Hepatocyte (in vitro differentiated cells): ENCODE data around the gene MEIS2.

Experiments used
- CTCF ChIP-seq: fragments of 200-600 bp; sonication (generic); IDR thresholded peaks from 2 replicates; pipeline ENCODE4 v1.5.1; 2016; ENCODE audit warnings: antibody characterized with exemption, mild to moderate bottlenecking; ENCODE audit not compliant: poor library complexity
- EZH2 ChIP-seq: fragments of 200-600 bp; sonication (generic); IDR thresholded peaks from 2 replicates; pipeline ENCODE4 v1.6.1; 2016; ENCODE audit warnings: antibody characterized with exemption, mild to moderate bottlenecking, borderline replicate concordance
- EZH2phosphoT487 ChIP-seq: fragments of 200-600 bp; sonication (generic); IDR thresholded peaks from one replicate; pipeline ENCODE4 v1.6.1; 2018; ENCODE audit warnings: antibody characterized with exemption, mild to moderate bottlenecking, low read depth, moderate library complexity; ENCODE audit not compliant: unreplicated experiment, severe bottlenecking

GRCh38 chr15:36944442-36944841 lies 155.9 kb downstream of the MEIS2 start:
- TF ChIP-seq EZH2 (no peak), CTCF (no peak), EZH2phosphoT487 (no peak)
